Retina (tissue), 1 donor: ENCODE data around the gene C1QTNF6.

Experiments used
- DNase-seq: peaks from one replicate; pipeline ENCODE4 v3.0.0-alpha.2; 2016

The C1QTNF6 gene

GRCh38 chr22:37157516-37158285, 30.3 kb downstream of the C1QTNF6 start:
- no peak for DNase-seq

GRCh38 chr22:37156686-37157435, 31.2 kb downstream of the C1QTNF6 start:
- no peak for DNase-seq

DNA sequence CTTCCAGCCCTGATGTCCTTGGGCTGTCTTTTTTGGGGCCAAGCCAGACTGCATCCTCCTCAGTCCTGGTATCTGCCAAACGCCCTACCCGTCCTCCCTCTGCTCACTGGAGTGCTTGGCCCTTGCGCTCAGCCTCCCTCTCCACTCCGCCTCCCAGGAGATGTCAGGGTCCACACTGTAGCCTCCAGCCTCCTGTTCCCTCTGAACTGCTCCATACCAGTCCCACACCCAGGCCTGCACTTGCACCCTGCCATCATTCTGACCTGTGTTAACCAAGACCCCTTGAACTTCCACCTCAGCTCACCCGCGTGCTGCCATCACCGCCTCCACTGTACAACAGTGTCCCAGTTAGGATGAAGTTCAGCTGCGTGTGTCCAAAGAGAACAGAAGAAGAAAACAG, 32.1 kb downstream of the C1QTNF6 start:
- DNase-seq, result no peak

DNA sequence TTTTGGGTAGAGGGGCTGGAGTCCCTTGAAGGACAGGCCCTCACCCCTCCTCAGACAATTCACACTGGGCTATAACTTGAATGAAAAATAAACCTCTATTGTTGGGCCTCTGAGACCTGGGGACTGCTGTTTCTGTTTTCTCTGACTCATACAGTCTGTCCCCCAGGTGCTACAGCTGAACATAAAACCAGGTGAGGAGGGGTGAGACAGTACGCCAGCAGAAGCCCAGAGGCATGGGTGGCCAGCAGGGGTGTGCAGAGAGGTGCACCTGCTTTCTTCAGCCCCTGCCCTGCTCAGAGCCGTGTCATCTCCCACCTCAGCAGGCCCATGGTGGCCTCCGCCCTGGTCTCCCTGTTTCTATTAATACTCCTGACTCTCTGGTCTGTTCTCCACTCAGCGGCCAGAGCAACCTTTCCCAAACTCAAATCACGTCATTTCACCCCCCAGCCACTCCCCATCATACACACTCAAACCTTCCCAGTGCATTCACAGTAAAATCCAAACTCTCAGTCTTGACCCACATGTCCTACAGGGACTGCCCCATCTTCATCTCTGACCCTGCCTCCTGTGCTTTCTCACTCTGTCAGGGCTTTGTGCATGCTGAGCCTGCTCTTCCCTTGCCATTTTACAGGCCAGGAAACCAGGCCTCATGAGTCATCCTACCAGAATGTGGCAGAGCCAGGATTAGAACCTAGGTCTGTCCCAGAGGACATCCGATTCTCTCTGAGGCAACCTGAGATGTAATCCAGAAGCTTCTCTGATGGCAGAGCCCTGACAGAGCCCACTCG, 32.9 kb downstream of the C1QTNF6 start:
- no peak for DNase-seq

DNA sequence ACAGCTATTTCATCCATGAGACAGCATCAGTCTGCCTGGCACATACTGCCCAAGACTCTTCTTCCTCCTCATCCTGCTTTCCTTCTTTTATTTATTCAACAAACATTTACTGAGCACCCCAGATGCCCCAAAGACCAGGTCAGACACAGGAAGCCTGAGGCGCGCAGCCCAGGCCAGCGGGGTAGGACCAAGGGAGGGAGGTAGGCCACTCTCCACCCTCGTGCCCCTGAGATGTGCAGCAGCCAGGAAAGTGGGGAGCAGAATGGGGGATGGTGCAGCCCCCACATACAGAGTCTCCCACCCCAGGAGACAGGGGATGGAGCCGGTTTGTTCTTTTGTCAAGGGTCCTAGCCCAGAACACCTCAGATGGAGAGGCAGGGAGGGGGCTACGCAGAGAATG, 34.1 kb downstream of the C1QTNF6 start:
- no peak for DNase-seq

DNA sequence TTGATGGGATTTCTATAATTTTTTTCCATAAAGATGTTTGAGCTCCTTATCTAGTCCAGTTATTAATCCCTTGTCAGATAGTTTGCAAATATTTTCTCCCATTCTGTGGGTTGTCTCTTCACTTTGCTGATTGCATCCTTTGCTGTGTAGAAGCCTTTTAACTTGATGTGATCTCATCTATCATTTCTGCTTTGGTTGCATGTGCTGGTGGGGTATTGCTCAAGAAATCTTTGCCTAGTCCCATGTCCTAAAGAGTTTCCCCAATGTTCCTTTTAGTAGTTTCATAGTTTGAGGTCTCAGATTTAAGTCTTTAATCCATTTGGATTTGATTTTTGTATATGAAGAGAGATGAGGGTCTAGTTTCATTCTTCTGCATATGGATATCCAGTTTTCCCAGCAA, 36.6 kb downstream of the C1QTNF6 start:
- DNase-seq, result no peak

GRCh38 chr22:37150701-37151100, 37.3 kb downstream of the C1QTNF6 start:
- no peak for DNase-seq

DNA sequence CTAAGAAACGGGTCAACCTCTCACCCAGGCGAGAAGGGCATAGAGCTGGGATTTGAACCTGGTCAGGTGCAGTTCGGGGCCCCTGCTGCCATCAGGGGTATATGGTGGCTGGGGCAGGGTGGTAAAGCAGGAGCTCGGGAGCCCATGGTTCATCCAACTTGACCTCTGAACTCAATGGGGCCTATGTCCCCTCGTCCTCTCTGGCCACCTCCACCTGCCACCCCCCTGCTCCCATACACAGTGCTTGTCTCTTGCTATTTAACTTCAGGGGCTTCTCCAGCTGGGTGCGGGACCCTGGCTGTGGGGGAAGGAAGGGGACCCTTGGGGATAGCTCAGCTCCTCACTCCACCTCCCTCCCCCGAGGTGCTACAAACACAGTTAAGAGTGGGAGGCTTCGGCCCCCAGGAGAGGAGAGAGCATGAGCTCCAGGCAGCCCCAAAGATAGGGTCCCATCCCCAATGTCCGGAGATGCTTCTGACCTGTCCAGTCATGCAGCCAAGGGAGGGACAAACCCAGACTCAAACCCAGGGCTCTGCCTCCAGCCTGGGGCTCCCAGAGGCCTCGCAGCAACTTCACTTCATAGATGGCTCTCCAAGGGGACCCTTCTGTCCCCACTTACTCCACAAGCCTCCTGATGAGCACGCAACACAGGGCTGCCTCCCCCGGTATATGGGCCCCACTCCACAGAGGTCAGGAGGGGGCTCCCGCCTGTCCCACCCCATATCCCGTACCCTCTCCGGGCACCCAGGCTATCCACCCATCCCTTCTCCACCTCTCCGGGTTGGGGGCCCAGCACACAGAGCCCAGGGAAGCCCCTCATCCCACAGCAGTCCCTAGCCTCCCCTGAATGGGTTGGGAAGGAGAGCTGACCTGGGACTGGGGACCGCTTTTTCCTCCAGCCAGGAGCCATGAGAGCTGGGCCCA, 39.0 kb downstream of the C1QTNF6 start:
- DNase-seq, result no peak

DNA sequence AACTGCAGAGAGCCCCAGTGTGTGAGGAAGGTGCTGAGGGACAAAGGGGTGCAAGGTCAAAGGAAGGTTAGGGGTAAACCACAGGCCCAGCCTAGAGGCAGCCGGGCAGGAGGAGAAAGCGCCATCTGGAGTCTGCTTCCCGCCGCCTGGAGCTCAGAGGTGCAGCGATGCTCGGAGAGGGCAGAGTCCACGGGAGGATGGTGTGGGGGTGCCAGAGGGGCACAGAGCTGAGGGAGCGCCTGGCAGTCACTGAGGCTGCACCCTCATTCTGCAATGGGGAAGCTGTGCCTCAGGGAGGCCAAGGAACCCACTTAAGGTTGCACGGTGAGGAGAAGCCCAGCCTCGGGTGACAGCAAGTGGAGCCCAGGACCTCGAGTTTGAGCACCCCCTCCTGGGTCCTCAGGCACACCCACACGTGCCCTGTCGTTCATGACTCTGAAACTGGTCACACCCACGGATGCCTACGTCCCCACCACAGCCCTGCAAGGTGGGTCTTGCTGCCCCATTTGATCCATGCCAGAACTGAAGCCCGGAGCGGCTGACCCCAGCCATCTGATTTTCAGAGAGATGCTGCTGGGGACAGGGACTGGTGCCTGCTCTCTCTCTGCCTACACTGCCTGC, 39.9 kb downstream of the C1QTNF6 start:
- DNase-seq, result no peak

DNA sequence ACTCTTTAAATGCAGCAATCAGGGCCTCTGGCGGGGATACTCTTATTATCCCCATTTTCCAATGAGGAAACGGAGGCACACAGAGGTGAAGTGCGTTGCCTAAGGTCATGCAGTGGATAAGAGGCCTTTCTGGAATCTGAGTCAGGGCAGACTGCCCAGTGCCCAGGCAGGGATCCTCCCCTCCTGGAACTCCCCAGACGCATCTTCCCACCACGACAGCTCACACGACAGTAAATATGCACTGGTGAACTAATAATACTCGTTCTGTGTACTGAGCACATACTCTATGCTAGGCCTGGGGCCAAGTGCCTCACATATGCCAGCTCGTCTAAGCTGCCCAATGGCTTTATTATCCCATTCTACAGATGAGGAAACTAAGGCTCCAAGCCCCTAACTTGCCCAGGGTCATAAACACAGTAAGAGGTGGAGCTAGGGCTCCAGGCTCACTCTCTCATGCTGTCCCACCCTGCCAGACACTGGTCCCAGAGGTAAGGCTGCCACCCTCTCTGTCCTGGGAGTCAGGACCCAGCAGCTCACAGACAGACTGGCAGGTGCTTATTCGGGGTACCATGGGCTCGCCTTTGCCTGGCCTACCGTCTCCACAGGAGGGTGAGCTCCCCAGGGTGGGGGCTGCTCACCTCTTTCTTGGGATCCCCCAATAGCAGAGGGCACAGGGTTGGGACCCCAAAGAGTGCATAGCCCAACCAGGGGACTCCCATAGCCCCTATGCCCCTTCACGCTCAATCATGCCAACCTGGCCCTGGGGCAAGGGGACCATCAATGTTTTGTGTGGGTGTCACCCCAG, 40.7 kb downstream of the C1QTNF6 start:
- DNase-seq, result no peak

- no peak for DNase-seq
These were observed 41.4 kb downstream of the C1QTNF6 start for GRCh38 chr22:37146507-37147180.

- no peak for DNase-seq
These were observed 42.0 kb downstream of the C1QTNF6 start for GRCh38 chr22:37146051-37146385.

DNA sequence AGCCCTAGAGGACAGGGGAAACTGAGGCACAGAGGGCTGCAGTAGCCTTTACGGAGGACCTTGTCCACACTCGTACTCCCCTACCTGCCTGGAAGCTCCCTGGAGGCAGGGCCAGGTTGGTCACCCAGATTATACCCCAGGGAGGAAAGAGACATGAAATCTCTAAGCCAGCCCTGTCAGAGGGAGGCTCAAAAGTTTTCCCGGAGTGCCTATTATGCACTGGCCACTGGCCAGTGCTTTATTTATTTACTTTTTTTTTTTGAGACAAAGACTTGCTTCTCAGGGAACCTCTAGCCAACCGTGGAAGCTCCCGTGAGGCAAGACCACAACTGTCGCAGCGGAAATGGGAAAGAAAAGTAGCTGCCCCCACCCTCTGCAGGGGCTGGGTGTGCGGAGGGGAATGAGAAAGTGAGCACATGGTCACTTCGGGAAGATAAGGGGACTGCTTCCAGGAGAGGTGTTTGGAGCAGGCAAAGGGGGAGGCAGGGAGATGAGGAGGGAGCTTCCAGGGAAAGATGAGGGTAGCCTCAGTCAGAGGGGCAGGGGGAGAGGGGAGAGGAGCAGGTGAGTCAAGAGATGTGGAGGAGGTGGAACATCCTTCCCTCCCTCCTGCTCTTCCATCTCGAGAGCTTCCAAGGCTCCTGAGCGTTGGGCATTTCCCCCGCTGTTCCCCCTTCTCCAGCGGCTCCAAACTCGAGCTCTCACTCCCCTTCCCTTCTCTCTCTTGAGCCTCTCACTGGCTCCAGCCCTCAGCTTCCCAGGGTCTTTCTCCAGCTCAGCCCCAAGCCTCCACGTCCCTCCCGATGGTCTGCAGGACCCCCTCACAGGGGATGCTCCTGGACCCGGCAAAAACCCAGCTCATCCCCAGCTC, 42.6 kb downstream of the C1QTNF6 start:
- no peak for DNase-seq

DNA sequence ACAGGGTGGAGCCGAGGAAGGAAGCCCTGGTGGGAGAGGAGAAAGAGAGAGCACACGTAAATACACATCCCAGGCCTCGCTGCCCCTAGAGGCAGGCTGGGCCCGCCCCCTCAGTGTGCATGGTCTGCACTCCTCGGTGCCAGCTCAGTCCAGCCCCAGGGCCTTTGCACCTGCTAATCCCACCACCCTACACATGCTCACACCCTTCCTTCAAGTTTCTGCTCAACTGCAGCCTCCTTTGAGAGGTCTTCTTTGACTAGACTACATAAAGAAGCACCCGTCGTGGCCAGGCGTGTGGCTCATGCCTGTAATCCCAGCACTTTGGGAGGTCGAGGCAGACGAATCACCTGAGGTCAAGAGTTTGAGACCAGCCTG, 43.9 kb downstream of the C1QTNF6 start:
- no peak for DNase-seq

DNA sequence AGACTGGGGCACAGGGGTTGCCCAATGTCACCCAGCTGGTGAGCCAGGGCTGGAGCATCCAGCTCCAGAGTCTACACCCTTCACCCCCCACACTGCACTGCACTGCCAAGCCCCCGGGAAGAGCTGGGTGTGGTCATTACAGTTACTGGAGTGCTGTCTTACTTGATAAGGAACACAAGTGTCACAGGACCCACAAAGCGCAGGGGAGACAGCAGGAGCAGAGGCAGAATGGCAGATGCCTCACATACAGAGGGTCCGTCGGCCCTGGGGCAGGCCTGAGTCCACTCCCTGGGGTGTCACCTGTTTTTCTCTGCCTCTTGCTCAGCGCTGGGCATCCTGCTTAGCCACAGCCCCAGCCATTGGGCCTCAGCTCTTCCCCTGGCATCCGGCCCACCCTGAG, 46.1 kb downstream of the C1QTNF6 start:
- DNase-seq, result no peak

- no peak for DNase-seq
These were observed 46.6 kb downstream of the C1QTNF6 start for GRCh38 chr22:37141476-37141875.

- no peak for DNase-seq
These were observed 47.2 kb downstream of the C1QTNF6 start for GRCh38 chr22:37140686-37141323.

DNA sequence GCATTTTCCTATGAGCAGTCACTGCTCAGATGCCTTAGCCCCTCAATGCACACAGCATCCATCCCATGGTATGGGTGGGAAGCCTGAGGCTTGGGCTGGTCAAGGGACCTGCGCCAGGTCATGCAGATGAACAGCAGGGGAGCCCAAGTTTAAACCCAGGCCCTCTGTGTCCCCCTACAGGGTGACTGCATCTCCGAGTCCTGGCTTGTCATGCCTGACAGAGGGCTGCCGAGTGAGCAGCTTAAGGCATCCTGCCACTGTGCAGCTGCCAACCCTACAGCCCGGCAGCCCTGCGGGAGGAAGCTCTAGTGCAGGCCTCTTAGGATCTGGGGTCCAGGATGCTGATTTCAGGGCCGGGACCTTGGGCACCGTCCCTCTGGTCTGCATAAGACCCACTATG, 48.3 kb downstream of the C1QTNF6 start:
- no peak for DNase-seq
